B cell (primary cell): ENCODE data around the gene ASTN2. TPM values are rescaled to one million over a fixed set of nuclear protein-coding genes. Genes with fewer than 3 reads are reported as not detected.

Experiments
- ATAC-seq: fragments of 200-7000 bp; cut with Tn5 transposase; one replicate; pipeline ENCODE4 v1.10.0; 2021; ENCODE audit warnings: low read depth, mild to moderate bottlenecking, moderate number of reproducible peaks, moderate library complexity
- CTCF ChIA-PET: fragments of 350-600 bp; sonication (Branson Sonifier 250); formaldehyde crosslinking; loops from one replicate; lab custom pipeline; 2021; ENCODE audit warnings: antibody characterized with exemption, inconsistent platforms; lab: Charles Lee
- POLR2A ChIA-PET: fragments of 350-600 bp; sonication (Branson Sonifier 250); formaldehyde crosslinking; loops from one replicate; lab custom pipeline; 2021; ENCODE audit warnings: antibody characterized with exemption; lab: Charles Lee
- DNase-seq: peaks from one replicate; pipeline ENCODE4 v3.0.0; 2013
- H2AFZ ChIP-seq: 2 replicates; pipeline ENCODE4 v1.6.1; 2012; ENCODE audit warnings: mild to moderate bottlenecking, low read depth, low read length; ENCODE audit not compliant: insufficient read depth, poor library complexity, severe bottlenecking
- H3K27ac ChIP-seq, 2 donors: 1 replicate in 1 of 2; 2 replicates in 1 of 2; pipeline ENCODE4 v1.5.1; 2012 to 2013; ENCODE audit warnings: low read length in 2 of 2, mild to moderate bottlenecking in 2 of 2, moderate library complexity in 1 of 2
- H3K27me3 ChIP-seq, 4 experiments: fragments of 200-600 bp in 1 of 4; sonication (generic) in 1 of 4; replicated peaks in 1 of 4; 1 replicate in 2 of 4; 2 replicates in 2 of 4; pipeline versions ENCODE4 v1.6.1 to v1.7.0; 2013 to 2016; ENCODE audit warnings: low read length in 3 of 4, mild to moderate bottlenecking in 2 of 4, mixed read lengths in 1 of 4, moderate library complexity in 1 of 4; ENCODE audit not compliant: insufficient read depth in 4 of 4, control insufficient read depth in 3 of 4; ENCODE audit errors: control extremely low read depth in 1 of 4
- H3K36me3 ChIP-seq, 2 experiments: replicated peaks in 1 of 2; 1 replicate in 1 of 2; 2 replicates in 1 of 2; pipeline versions ENCODE4 v1.6.1 to v1.7.1; 2013; ENCODE audit warnings: low read length in 1 of 2; ENCODE audit not compliant: insufficient read depth in 2 of 2, control insufficient read depth in 1 of 2; ENCODE audit errors: control extremely low read depth in 1 of 2, extremely low read depth in 1 of 2
- H3K4me1 ChIP-seq, 2 donors: fragments of 200-600 bp in 1 of 2; sonication (generic) in 1 of 2; 1 replicate in 1 of 2; 2 replicates in 1 of 2; pipeline versions ENCODE4 v1.5.1 to v1.6.1; 2013 to 2017; ENCODE audit warnings: low read length in 2 of 2; ENCODE audit not compliant: control insufficient read depth in 2 of 2, insufficient read depth in 2 of 2
- H3K4me2 ChIP-seq: replicated peaks from 2 replicates; pipeline ENCODE3; 2012; ENCODE audit warnings: mild to moderate bottlenecking, low read depth, low read length; ENCODE audit not compliant: poor library complexity, severe bottlenecking
- H3K4me3 ChIP-seq, 5 experiments: fragments of 200-600 bp in 1 of 5; sonication (generic) in 1 of 5; 1 replicate in 3 of 5; 2 replicates in 2 of 5; pipeline versions ENCODE4 v1.5.1 to v1.7.0; 2011 to 2016; ENCODE audit warnings: low read length in 4 of 5, mild to moderate bottlenecking in 4 of 5, low read depth in 2 of 5, control low read depth in 1 of 5, moderate library complexity in 1 of 5; ENCODE audit not compliant: insufficient read depth in 1 of 5; ENCODE audit errors: control extremely low read depth in 1 of 5, extremely low read depth in 1 of 5
- H3K79me2 ChIP-seq: fragments of 200-600 bp; sonication (generic); one replicate; pipeline ENCODE4 v1.6.0; 2016; ENCODE audit warnings: low read length; ENCODE audit not compliant: control insufficient read depth, insufficient read depth
- H3K9ac ChIP-seq: fragments of 200-600 bp; sonication (generic); 2 replicates; pipeline ENCODE4 v1.6.1; 2017; ENCODE audit warnings: mild to moderate bottlenecking, low read length, moderate library complexity
- H3K9me3 ChIP-seq, 3 donors: one replicate each; pipeline versions ENCODE4 v1.6.1 to v1.7.1; 2013; ENCODE audit warnings: low read length in 2 of 3; ENCODE audit not compliant: control insufficient read depth in 2 of 3, insufficient read depth in 1 of 3; ENCODE audit errors: control extremely low read depth in 1 of 3
- H4K20me1 ChIP-seq: 2 replicates; pipeline ENCODE4 v1.6.0; 2012; ENCODE audit warnings: mild to moderate bottlenecking, low read length; ENCODE audit not compliant: insufficient read depth, control insufficient read depth, poor library complexity, severe bottlenecking
- H3K27ac Mint-ChIP-seq: one replicate; pipeline ENCODE4 v1.8.0; 2021; ENCODE audit warnings: mixed read lengths
- H3K27me3 Mint-ChIP-seq: one replicate; pipeline ENCODE4 v1.8.0; 2021; ENCODE audit warnings: mixed read lengths
- H3K4me1 Mint-ChIP-seq: one replicate; pipeline ENCODE4 v1.8.0; 2021; ENCODE audit warnings: mixed read lengths
- H3K4me3 Mint-ChIP-seq: one replicate; pipeline ENCODE4 v1.8.0; 2021; ENCODE audit warnings: mixed read lengths
- H3K9me3 Mint-ChIP-seq: one replicate; pipeline ENCODE4 v1.8.0; 2022; ENCODE audit warnings: mixed read lengths; ENCODE audit not compliant: insufficient read depth
- EZH2 ChIP-seq: IDR thresholded peaks from 2 replicates; pipeline ENCODE4 v1.6.1; 2012; ENCODE audit warnings: borderline replicate concordance, low read depth, mild to moderate bottlenecking, moderate library complexity, low read length; ENCODE audit not compliant: insufficient read depth, poor library complexity, severe bottlenecking
- WGBS: methylation state at CpG from one replicate; pipeline ENCODE4 v1.1.5; 2013; ENCODE audit warnings: missing lambda C conversion rate; ENCODE audit not compliant: insufficient coverage; 5-methylcytosine and 5-hydroxymethylcytosine counted together
- intact Hi-C: fragments of 100-400 bp; cut with micrococcal nuclease; formaldehyde crosslinking; loops from one replicate; pipeline ENCODE4 v1.10.0; 2022
- polyA plus RNA-seq: library from polyadenylated mRNA; depleted of rRNA; stranded (reverse); fragments of >200 nt; gene quantifications from 2 replicates; pipeline ENCODE4 v1.2.3, GENCODE V29; 2012
- total RNA-seq, 2 donors: library from RNA; stranded (reverse); fragments of 120-200 nt in 1 of 2; gene quantifications; 1 replicate in 1 of 2; 2 replicates in 1 of 2; pipeline versions ENCODE4 v1.2.3 to v1.2.4, GENCODE V29; 2013 to 2022
- TF ChIP-seq, protein P1 (sequence below): fragments of 200-600 bp; IDR thresholded peaks from one replicate; pipeline ENCODE4 v1.8.0; 2022; ENCODE audit warnings: antibody characterized with exemption, mild to moderate bottlenecking

Gene ASTN2
- total and polyA plus RNA-seq, 2 donors (not counting 1 experiment from before 2014, with no cell fraction given) = 1.2 to 3.6 TPM

GRCh38 chr9:117302487-117302886 lies 112.4 kb downstream of the ASTN2 start:
- 83% methylated on average over 1 of the region's 2 CpGs for WGBS
- Histone ChIP-seq H4K20me1 (no peaks in the 10 kb centered on the region), H3K36me3 (no peaks in the 10 kb centered on the region), H3K27ac (no peak overlapping the region), H3K4me1 (no peaks in the 10 kb centered on the region), H3K79me2 (no peaks in the 10 kb centered on the region), H3K4me2 (no peak overlapping the region), H3K27me3 (no peaks in the 10 kb centered on the region), H3K9ac (no peak overlapping the region), H3K4me3 (no peak overlapping the region), H3K9me3 (no peaks in the 10 kb centered on the region), H2AFZ (no peak overlapping the region)
- no peak for ATAC-seq
- peaks cover 4% of the 10 kb centered on the region for H3K27me3 Mint-ChIP-seq
- H3K4me1 Mint-ChIP-seq = no peaks in the 10 kb centered on the region
- DNase-seq = no peak
- TF ChIP-seq EZH2 = no peak
- TF ChIP-seq, protein P1, sequence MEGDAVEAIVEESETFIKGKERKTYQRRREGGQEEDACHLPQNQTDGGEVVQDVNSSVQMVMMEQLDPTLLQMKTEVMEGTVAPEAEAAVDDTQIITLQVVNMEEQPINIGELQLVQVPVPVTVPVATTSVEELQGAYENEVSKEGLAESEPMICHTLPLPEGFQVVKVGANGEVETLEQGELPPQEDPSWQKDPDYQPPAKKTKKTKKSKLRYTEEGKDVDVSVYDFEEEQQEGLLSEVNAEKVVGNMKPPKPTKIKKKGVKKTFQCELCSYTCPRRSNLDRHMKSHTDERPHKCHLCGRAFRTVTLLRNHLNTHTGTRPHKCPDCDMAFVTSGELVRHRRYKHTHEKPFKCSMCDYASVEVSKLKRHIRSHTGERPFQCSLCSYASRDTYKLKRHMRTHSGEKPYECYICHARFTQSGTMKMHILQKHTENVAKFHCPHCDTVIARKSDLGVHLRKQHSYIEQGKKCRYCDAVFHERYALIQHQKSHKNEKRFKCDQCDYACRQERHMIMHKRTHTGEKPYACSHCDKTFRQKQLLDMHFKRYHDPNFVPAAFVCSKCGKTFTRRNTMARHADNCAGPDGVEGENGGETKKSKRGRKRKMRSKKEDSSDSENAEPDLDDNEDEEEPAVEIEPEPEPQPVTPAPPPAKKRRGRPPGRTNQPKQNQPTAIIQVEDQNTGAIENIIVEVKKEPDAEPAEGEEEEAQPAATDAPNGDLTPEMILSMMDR = no peak
- no peaks in the 10 kb centered on the region for H3K9me3 Mint-ChIP-seq
- POLR2A ChIA-PET = no interaction called here
- no peak overlapping the region for H3K27ac Mint-ChIP-seq
- no peak overlapping the region for H3K4me3 Mint-ChIP-seq
- CTCF ChIA-PET = no interaction called here
- intact Hi-C loops = no loop called here

- no peak overlapping the region for H3K4me3 ChIP-seq
- intact Hi-C loops = no loop called here
- no peaks in the 10 kb centered on the region for H3K27me3 ChIP-seq
- H3K4me3 Mint-ChIP-seq = no peak overlapping the region
- 25% methylated on average over 1 of the region's 4 CpGs for WGBS
- CTCF ChIA-PET = no interaction called here
- H3K9ac ChIP-seq = no peak overlapping the region
- H3K36me3 ChIP-seq = no peaks in the 10 kb centered on the region
- H3K9me3 ChIP-seq = no peaks in the 10 kb centered on the region
- peaks cover 2% of the 10 kb centered on the region for H3K9me3 Mint-ChIP-seq
- H3K4me2 ChIP-seq = no peak overlapping the region
- H3K27ac Mint-ChIP-seq = no peak overlapping the region
- H3K79me2 ChIP-seq = no peaks in the 10 kb centered on the region
- H3K4me1 ChIP-seq = no peaks in the 10 kb centered on the region
- H4K20me1 ChIP-seq = no peaks in the 10 kb centered on the region
- no peak for TF ChIP-seq EZH2
- no peak overlapping the region for H2AFZ ChIP-seq
- H3K4me1 Mint-ChIP-seq = no peaks in the 10 kb centered on the region
- no peaks in the 10 kb centered on the region for H3K27me3 Mint-ChIP-seq
- POLR2A ChIA-PET = no interaction called here
- DNase-seq (no peak), ATAC-seq (no peak)
- no peak overlapping the region for H3K27ac ChIP-seq
These were observed 114.3 kb downstream of the ASTN2 start for GRCh38 chr9:117300371-117301110.
